ENCODE results near the gene IRF2BP2. TPM values are rescaled to one million over a fixed set of nuclear protein-coding genes. Genes with fewer than 3 reads are reported as not detected.
"Not testable (repeated sequence)": the region's sequence is repeated elsewhere in the genome, so short reads cannot be mapped to it uniquely, and the experiment has no call there.

Gene IRF2BP2
- total RNA-seq, 1 donor from 2014 or later: 83.0 TPM

GRCh38 chr1:234647245-234647644 is 37.3 kb upstream of the IRF2BP2 start:
- Histone ChIP-seq H3K36me3 (ENCODE audit: control insufficient read depth in 3 of 3, insufficient read depth in 3 of 3, low read length in 3 of 3) (no peaks in the 10 kb centered on the region), H3K27me3 (ENCODE audit: control insufficient read depth in 3 of 3, insufficient read depth in 3 of 3, low read length in 3 of 3) (no peaks in the 10 kb centered on the region), H3K9ac (ENCODE audit: low read depth in 1 of 3, low read length in 3 of 3) (no peak overlapping the region), H3K4me3 (ENCODE audit: low read length in 3 of 3) (no peak overlapping the region), H3K9me3 (ENCODE audit: control insufficient read depth in 3 of 3, low read length in 3 of 3) (no peaks in the 10 kb centered on the region), H3K4me1 (ENCODE audit: control insufficient read depth in 3 of 3, insufficient read depth in 3 of 3, low read length in 3 of 3) (no peaks in the 10 kb centered on the region), H3K27ac (ENCODE audit: low read depth, low read length) (no peak overlapping the region)

- no peaks in the 10 kb centered on the region for H3K36me3 ChIP-seq (ENCODE audit: control insufficient read depth in 3 of 3, insufficient read depth in 3 of 3, low read length in 3 of 3)
Observed at GRCh38 chr1:234645964-234646363, 36.0 kb upstream of the IRF2BP2 start.

GRCh38 chr1:234645474-234645953 is 35.5 kb upstream of the IRF2BP2 start:
- no peaks in the 10 kb centered on the region for H3K9me3 ChIP-seq (ENCODE audit: control insufficient read depth in 3 of 3, low read length in 3 of 3)
- H3K27ac ChIP-seq (ENCODE audit: low read depth, low read length): no peak overlapping the region
- no peak overlapping the region for H3K4me3 ChIP-seq (ENCODE audit: low read length in 3 of 3)

More at GRCh38 chr1:234645964-234646363, 36.0 kb upstream of the IRF2BP2 start:
- Histone ChIP-seq H3K4me3 (ENCODE audit: low read length in 3 of 3) (no peak overlapping the region), H3K27ac (ENCODE audit: low read depth, low read length) (no peak overlapping the region), H3K9me3 (ENCODE audit: control insufficient read depth in 3 of 3, low read length in 3 of 3) (no peaks in the 10 kb centered on the region), H3K27me3 (ENCODE audit: control insufficient read depth in 3 of 3, insufficient read depth in 3 of 3, low read length in 3 of 3) (no peaks in the 10 kb centered on the region), H3K9ac (ENCODE audit: low read depth in 1 of 3, low read length in 3 of 3) (no peak overlapping the region), H3K4me1 (ENCODE audit: control insufficient read depth in 3 of 3, insufficient read depth in 3 of 3, low read length in 3 of 3) (no peaks in the 10 kb centered on the region)

GRCh38 chr1:234644928-234645327 is 35.0 kb upstream of the IRF2BP2 start:
- Histone ChIP-seq H3K9ac (ENCODE audit: low read depth in 1 of 3, low read length in 3 of 3) (no peak overlapping the region), H3K27ac (ENCODE audit: low read depth, low read length) (no peak overlapping the region), H3K36me3 (ENCODE audit: control insufficient read depth in 3 of 3, insufficient read depth in 3 of 3, low read length in 3 of 3) (no peaks in the 10 kb centered on the region), H3K27me3 (ENCODE audit: control insufficient read depth in 3 of 3, insufficient read depth in 3 of 3, low read length in 3 of 3) (no peaks in the 10 kb centered on the region), H3K4me1 (ENCODE audit: control insufficient read depth in 3 of 3, insufficient read depth in 3 of 3, low read length in 3 of 3) (no peaks in the 10 kb centered on the region), H3K9me3 (ENCODE audit: control insufficient read depth in 3 of 3, low read length in 3 of 3) (no peaks in the 10 kb centered on the region), H3K4me3 (ENCODE audit: low read length in 3 of 3) (no peak overlapping the region)

More at GRCh38 chr1:234645474-234645953, 35.5 kb upstream of the IRF2BP2 start:
- no peak overlapping the region for H3K9ac ChIP-seq (ENCODE audit: low read depth in 1 of 3, low read length in 3 of 3)
- no peaks in the 10 kb centered on the region for H3K27me3 ChIP-seq (ENCODE audit: control insufficient read depth in 3 of 3, insufficient read depth in 3 of 3, low read length in 3 of 3)
- no peaks in the 10 kb centered on the region for H3K4me1 ChIP-seq (ENCODE audit: control insufficient read depth in 3 of 3, insufficient read depth in 3 of 3, low read length in 3 of 3)
- H3K36me3 ChIP-seq (ENCODE audit: control insufficient read depth in 3 of 3, insufficient read depth in 3 of 3, low read length in 3 of 3): no peaks in the 10 kb centered on the region

GRCh38 chr1:234643850-234644134 is 33.8 kb upstream of the IRF2BP2 start:
- Histone ChIP-seq H3K9ac (ENCODE audit: low read depth in 1 of 3, low read length in 3 of 3) (no peak overlapping the region), H3K9me3 (ENCODE audit: control insufficient read depth in 3 of 3, low read length in 3 of 3) (no peaks in the 10 kb centered on the region), H3K27me3 (ENCODE audit: control insufficient read depth in 3 of 3, insufficient read depth in 3 of 3, low read length in 3 of 3) (no peaks in the 10 kb centered on the region), H3K27ac (ENCODE audit: low read depth, low read length) (no peak overlapping the region), H3K4me1 (ENCODE audit: control insufficient read depth in 3 of 3, insufficient read depth in 3 of 3, low read length in 3 of 3) (peaks cover 0 to 9% (median 5%) of the 10 kb centered on the region in 3 donors), H3K4me3 (ENCODE audit: low read length in 3 of 3) (no peak overlapping the region), H3K36me3 (ENCODE audit: control insufficient read depth in 3 of 3, insufficient read depth in 3 of 3, low read length in 3 of 3) (no peaks in the 10 kb centered on the region)

- no peak overlapping the region for H3K27ac ChIP-seq (ENCODE audit: low read depth, low read length)
- H3K4me1 ChIP-seq (ENCODE audit: control insufficient read depth in 3 of 3, insufficient read depth in 3 of 3, low read length in 3 of 3): peaks cover 0 to 14% (median 10%) of the 10 kb centered on the region in 3 donors
- H3K4me3 ChIP-seq (ENCODE audit: low read length in 3 of 3): no peak overlapping the region
- H3K9ac ChIP-seq (ENCODE audit: low read depth in 1 of 3, low read length in 3 of 3): no peak overlapping the region
- H3K9me3 ChIP-seq (ENCODE audit: control insufficient read depth in 3 of 3, low read length in 3 of 3): no peaks in the 10 kb centered on the region
- no peaks in the 10 kb centered on the region for H3K36me3 ChIP-seq (ENCODE audit: control insufficient read depth in 3 of 3, insufficient read depth in 3 of 3, low read length in 3 of 3)
- H3K27me3 ChIP-seq (ENCODE audit: control insufficient read depth in 3 of 3, insufficient read depth in 3 of 3, low read length in 3 of 3): no peaks in the 10 kb centered on the region
Observed at GRCh38 chr1:234643111-234643849, 33.3 kb upstream of the IRF2BP2 start.

GRCh38 chr1:234642428-234642827 is 32.5 kb upstream of the IRF2BP2 start:
- H3K27ac ChIP-seq (ENCODE audit: low read depth, low read length): no peak overlapping the region
- H3K36me3 ChIP-seq (ENCODE audit: control insufficient read depth in 3 of 3, insufficient read depth in 3 of 3, low read length in 3 of 3): no peaks in the 10 kb centered on the region
- H3K9ac ChIP-seq (ENCODE audit: low read depth in 1 of 3, low read length in 3 of 3): no peak overlapping the region
- H3K9me3 ChIP-seq (ENCODE audit: control insufficient read depth in 3 of 3, low read length in 3 of 3): no peaks in the 10 kb centered on the region
- no peaks in the 10 kb centered on the region for H3K27me3 ChIP-seq (ENCODE audit: control insufficient read depth in 3 of 3, insufficient read depth in 3 of 3, low read length in 3 of 3)
- H3K4me1 ChIP-seq (ENCODE audit: control insufficient read depth in 3 of 3, insufficient read depth in 3 of 3, low read length in 3 of 3): peaks cover 0 to 14% (median 10%) of the 10 kb centered on the region in 3 donors
- no peak overlapping the region for H3K4me3 ChIP-seq (ENCODE audit: low read length in 3 of 3)

GRCh38 chr1:234639961-234640360 is 30.0 kb upstream of the IRF2BP2 start:
- Histone ChIP-seq H3K9me3 (ENCODE audit: control insufficient read depth in 3 of 3, low read length in 3 of 3) (no peaks in the 10 kb centered on the region), H3K36me3 (ENCODE audit: control insufficient read depth in 3 of 3, insufficient read depth in 3 of 3, low read length in 3 of 3) (no peaks in the 10 kb centered on the region), H3K4me1 (ENCODE audit: control insufficient read depth in 3 of 3, insufficient read depth in 3 of 3, low read length in 3 of 3) (peaks cover 0 to 14% (median 10%) of the 10 kb centered on the region in 3 donors), H3K27ac (ENCODE audit: low read depth, low read length) (no peak overlapping the region), H3K9ac (ENCODE audit: low read depth in 1 of 3, low read length in 3 of 3) (no peak overlapping the region), H3K27me3 (ENCODE audit: control insufficient read depth in 3 of 3, insufficient read depth in 3 of 3, low read length in 3 of 3) (no peaks in the 10 kb centered on the region), H3K4me3 (ENCODE audit: low read length in 3 of 3) (no peak overlapping the region)

- H3K27ac ChIP-seq (ENCODE audit: low read depth, low read length): peak overlapping the region; percentile 45
- H3K4me1 ChIP-seq (ENCODE audit: control insufficient read depth in 3 of 3, insufficient read depth in 3 of 3, low read length in 3 of 3): peaks cover 0 to 14% (median 10%) of the 10 kb centered on the region in 3 donors
- no peaks in the 10 kb centered on the region for H3K27me3 ChIP-seq (ENCODE audit: control insufficient read depth in 3 of 3, insufficient read depth in 3 of 3, low read length in 3 of 3)
Observed at GRCh38 chr1:234638832-234639799, 29.1 kb upstream of the IRF2BP2 start.

GRCh38 chr1:234634922-234635321 is 24.9 kb upstream of the IRF2BP2 start:
- not testable (repeated sequence) for H3K9me3 ChIP-seq (ENCODE audit: control insufficient read depth in 3 of 3, low read length in 3 of 3); H3K27me3 ChIP-seq (ENCODE audit: control insufficient read depth in 3 of 3, insufficient read depth in 3 of 3, low read length in 3 of 3); H3K9ac ChIP-seq (ENCODE audit: low read depth in 1 of 3, low read length in 3 of 3); H3K36me3 ChIP-seq (ENCODE audit: control insufficient read depth in 3 of 3, insufficient read depth in 3 of 3, low read length in 3 of 3); H3K4me3 ChIP-seq (ENCODE audit: low read length in 3 of 3); H3K27ac ChIP-seq (ENCODE audit: low read depth, low read length)
- peaks cover 0 to 14% (median 10%) of the 10 kb centered on the region in 3 donors for H3K4me1 ChIP-seq (ENCODE audit: control insufficient read depth in 3 of 3, insufficient read depth in 3 of 3, low read length in 3 of 3)

More at GRCh38 chr1:234638832-234639799, 29.1 kb upstream of the IRF2BP2 start:
- no peak overlapping the region for H3K9ac ChIP-seq (ENCODE audit: low read depth in 1 of 3, low read length in 3 of 3)
- H3K9me3 ChIP-seq (ENCODE audit: control insufficient read depth in 3 of 3, low read length in 3 of 3): no peaks in the 10 kb centered on the region
- no peaks in the 10 kb centered on the region for H3K36me3 ChIP-seq (ENCODE audit: control insufficient read depth in 3 of 3, insufficient read depth in 3 of 3, low read length in 3 of 3)
- H3K4me3 ChIP-seq (ENCODE audit: low read length in 3 of 3): no peak overlapping the region
